GM21717 (cell line): ENCODE measurements around the gene APOC3.
"Not testable (repeated sequence)": the region's sequence is repeated elsewhere in the genome, so short reads cannot be mapped to it uniquely, and the experiment has no call there.

ENCODE experiments used
- ATAC-seq: cut with Tn5 transposase; IDR thresholded peaks from one replicate; pipeline ENCODE4 v1.9.1; 2021; ENCODE audit warnings: mild to moderate bottlenecking, moderate library complexity; ENCODE audit not compliant: unreplicated experiment

APOC3 gene

DNA sequence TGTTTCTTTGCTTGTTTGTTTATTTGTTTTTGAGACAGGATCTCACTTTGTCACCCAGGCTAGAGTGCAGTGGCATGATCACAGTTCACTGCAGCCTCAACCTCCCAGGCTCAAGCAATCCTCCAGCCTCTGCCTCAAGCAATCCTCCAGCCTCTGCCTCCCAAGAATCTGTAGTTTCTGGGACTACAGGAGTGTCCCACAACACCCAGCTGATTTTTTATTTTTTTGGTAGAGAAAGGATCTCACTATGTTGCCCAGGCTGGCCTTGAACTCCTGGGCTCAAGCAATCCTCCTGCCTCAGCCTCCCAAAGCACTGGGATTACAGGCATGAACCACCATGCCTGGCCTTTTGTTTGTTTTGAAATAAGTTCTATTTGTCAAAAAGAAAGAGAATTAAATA, 28.0 kb upstream of the APOC3 start:
- ATAC-seq: not testable (repeated sequence)

DNA sequence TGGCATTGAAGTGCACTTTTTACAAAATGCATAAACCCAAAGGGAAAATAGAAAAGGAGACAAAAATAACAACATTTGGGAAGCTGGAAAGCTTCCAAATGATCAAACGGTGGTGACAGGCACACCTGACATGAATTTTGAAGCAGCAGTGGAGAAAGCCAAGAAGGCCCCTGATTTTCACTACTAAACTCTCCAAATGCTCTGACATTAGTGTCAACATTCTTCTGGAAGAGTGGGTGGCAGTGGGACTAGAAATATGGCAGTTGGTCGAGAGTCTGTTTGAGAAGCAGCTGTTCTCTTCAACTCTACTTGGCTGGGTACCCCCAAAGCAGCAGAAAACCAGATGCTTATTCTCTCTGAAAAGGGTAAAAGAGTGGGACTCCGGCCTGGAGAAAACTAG, 25.7 kb upstream of the APOC3 start:
- ATAC-seq: no peak

DNA sequence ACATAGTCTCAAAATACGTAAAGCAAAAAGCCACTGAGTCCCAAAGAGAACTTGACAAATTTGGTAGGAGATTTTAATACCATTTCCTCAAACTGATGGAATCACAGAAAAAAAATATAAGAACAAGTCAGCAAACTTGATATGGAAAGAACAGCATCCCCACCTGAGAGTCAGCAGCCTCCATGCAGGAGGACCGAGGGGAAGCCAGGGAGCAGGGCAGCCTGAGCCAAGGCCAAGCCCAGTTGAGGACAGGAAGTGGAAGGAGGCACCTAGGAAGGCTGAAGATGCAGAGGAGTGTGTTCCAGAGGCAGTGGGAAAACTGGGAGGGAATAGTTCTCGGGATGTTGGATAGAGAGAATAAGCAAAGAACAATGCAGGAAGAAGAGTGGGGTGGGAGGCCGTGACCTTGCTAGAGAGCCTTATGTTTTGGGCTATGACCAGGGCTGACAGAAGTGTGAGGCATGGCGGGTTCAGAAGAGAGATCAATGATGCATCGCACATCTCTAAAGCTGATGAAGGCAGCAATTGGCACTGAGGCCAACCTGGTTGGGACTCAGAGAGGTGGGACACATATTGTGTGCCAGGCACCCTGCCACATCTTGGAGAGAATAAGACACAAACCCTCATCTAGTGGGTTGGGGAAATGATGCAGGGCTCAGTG, 22.0 kb upstream of the APOC3 start:
- no peak for ATAC-seq

DNA sequence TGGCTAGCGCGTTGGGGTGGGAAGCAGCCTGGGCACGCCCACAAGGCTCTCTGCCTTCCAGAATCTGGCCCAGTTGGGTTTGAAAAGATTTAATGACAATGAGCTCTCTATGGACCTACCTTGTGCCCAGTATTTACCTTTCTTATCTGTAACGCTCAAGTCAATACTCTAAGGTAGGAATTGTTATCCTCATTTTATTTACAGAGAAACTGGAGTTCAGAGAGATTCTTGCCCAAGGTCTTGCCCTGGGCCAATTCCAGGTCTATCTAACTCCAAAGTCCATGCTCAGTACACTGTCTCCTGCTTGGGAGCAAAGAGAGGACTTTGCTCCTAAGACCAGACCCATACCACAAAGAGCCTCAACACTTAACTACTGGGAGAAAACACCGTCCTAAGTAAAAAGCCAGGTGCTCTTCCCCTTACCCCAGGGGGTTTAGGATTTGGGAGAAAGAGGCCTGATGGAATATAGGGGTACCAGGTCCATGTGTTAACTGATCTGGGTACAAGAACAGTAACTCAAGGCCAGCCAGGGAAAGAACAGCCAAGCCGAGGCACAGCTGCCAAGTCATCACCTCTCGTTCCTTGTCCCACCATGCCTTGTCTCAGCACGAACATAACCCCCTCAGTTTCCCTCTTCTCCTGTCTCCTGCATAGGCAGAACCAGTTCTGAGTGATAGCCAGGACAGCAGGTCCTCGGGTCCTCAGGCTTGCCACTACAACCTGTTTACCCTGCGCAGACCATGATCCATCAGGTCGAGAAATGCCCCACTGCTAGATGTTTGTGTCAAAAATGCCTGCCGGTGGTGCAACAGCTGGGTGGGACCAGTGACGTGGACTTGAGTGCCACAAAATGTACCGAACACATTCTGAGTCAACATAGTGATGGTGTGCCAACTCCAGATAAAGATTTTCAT, 21.2 kb upstream of the APOC3 start:
- no peak for ATAC-seq

DNA sequence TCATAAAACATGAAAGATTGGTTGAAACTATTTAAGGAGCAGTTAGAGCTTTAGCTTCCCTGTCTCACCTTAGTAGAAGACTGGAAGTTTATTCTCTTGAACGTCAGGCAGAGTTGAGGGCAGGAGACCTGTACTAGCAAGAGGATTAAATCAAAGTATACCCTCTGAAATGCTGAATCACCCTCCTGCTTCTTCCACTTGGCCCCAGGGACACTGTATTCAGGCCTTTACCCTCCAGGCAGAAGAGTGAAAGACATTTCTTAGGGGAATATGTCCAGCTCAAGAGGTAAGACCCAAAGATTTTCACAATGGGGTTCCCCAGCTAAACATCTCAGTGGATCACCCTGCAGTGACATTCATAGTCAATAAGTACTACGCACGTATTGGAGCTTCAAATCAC, 18.5 kb upstream of the APOC3 start:
- ATAC-seq: no peak

DNA sequence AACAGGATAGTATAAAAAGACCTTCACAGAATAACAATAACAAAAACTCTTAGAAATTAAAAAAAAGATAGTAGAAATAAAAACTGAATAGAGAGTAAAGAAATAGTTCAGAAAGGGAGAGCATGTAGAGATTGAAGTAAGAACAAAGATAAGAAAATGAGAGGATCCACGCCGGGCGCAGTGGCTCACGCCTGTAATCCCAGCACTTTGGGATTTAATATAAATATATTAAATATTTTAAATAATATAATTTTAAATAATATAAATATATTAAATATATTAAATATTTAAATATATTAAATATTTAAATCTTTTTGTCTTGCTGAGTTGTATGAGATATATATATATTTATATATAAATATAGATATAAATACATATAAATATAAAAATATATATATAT, 17.6 kb upstream of the APOC3 start:
- ATAC-seq: no peak

DNA sequence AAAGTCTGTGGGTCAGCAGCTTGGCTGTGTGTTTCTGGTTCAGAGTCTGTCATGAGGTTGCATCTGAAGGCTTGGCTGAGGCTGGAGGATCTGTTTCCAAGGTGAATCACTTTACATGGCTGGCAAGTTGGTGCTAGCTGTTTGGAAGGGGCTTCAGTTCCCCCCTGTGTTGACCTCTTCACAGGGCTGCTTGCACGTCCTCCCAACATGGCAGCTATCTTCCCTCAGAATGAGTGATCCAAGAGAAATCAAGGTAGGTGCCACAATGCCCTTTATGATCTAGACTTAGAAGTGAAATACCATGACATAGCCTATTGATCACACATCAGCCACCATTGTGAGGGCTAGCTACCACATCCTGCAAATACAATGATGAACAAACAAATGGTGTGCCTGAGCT, 16.5 kb upstream of the APOC3 start:
- no peak for ATAC-seq

DNA sequence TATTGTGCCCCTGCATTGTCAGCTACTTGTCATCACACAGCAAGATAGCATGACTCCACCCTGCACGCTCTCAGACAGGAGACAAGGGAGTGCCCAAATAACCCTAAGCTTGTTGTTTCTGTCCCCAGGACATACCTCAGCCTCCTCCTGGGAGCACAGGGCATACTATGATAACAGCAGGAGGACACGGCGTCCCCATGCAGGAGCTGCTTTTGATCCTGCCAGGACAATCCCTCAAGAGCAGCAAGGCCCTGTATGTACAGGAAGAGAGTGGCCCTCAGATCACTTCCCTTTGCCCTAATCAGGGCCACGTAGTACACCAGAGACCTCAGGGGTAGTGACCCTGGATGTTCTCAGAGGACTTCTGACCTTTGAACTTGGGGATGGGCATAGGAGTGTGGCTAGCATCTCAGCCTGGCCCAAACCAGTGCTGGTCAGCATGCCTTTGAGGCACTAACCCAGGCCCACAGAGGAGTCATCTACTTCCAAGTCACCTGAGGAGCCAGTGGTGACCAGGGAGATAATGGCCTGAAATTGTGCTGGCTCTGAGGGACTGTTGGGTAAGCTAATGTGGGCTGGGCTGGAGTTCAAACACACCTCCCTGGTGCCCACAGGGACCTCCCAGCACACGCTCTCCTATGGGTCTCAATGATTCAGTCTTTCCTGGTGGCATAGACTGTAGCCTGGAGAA, 15.8 kb upstream of the APOC3 start:
- no peak for ATAC-seq

DNA sequence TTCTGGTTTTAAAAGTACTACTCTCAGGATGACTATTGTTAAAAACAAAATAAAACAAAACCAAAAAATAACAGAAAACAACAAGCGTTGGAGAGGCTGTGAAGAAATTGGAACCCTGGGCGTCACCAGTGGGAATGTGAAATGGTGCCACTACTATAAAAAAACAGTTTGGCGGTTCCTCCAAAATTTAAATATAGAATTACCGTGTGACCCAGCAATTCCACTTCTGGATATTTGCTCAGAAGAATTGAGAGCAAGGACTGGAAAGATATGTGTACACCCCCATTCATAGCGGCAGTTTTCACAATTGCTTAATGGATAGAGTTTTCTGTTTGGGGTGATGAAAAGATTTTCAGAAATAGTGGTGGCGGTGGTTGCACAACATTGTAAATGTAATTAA, 15.2 kb upstream of the APOC3 start:
- no peak for ATAC-seq

DNA sequence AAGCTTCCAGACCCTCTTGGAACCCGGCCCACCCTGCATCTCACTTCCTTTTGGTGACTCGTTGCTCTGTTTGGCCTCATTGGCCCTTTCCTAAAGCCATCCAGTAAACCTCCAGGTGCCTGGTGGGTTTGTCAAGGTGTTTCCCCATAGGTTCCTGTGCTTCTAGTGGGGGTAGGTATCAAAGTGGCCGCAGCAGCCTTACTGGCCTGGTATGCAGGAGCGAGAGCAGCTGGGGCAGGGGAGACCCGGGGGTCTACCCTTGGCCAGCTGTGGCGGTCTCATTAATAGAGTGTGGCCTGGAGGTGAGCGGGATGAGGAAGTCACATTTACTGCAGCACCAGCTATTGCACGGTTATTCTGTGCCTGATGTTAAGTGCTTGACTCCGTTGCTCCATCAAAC, 10.7 kb upstream of the APOC3 start:
- ATAC-seq: no peak

DNA sequence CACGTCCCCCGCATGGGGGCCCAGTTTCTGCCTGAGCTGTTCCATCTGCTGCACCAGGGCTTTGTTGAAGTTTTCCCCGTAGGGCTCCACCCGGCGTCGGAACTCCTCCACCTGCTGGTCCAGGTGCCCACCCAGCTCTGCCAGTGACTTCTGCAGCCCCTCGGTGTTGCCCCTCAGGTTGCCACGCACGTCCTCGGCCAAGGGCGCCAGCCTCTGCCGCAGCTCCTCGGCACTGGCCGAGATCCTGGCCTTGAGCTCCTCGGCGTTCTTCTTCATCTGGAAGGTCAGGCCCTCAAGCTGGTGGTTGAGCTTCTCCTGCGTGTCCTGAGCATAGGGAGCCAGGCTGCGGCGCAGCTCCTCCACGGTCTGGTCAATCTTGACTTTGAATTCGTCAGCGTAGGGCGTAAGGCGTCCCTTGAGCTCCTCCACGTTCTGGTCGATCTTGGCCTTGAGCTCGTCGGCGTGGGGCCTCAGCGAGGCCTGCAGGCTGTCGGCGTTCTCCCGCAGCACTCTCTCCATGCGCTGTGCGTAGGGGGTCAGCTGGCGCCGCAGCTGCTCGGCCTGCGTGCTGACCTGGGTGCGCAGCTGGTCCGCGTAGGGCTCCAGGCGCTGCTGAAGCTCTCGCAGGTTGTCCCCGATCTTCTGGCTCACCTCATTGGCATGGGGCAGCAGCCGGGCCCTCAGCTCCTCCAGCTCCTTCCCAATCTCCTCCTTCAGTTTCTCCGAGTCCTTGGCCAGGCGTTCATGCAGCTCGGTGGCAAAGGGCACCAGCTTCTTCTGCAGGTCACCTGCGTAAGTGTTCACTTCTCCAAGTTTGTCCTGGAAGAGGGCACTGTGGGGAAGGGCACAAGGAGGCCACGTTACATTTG, 8.4 kb upstream of the APOC3 start:
- no peak for ATAC-seq

DNA sequence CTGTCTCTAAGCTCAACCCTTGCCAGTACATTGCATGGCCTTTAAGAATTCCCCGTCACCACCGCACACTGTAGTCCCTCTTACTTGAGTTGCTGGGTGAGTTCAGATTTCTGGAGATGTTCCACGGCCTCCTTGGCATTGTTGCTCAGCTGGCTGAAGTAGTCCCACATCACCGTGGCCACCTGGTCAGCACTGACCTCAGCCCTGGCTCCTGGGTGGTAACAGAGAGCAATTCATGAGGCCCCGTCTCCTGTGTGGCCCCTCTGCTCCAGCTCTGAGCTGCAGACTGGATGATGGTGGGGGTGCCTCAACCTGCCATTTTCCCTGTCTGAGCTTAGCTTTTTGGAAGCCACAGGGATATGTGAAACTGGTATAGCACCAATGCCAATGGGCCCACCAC, 7.1 kb upstream of the APOC3 start:
- no peak for ATAC-seq

DNA sequence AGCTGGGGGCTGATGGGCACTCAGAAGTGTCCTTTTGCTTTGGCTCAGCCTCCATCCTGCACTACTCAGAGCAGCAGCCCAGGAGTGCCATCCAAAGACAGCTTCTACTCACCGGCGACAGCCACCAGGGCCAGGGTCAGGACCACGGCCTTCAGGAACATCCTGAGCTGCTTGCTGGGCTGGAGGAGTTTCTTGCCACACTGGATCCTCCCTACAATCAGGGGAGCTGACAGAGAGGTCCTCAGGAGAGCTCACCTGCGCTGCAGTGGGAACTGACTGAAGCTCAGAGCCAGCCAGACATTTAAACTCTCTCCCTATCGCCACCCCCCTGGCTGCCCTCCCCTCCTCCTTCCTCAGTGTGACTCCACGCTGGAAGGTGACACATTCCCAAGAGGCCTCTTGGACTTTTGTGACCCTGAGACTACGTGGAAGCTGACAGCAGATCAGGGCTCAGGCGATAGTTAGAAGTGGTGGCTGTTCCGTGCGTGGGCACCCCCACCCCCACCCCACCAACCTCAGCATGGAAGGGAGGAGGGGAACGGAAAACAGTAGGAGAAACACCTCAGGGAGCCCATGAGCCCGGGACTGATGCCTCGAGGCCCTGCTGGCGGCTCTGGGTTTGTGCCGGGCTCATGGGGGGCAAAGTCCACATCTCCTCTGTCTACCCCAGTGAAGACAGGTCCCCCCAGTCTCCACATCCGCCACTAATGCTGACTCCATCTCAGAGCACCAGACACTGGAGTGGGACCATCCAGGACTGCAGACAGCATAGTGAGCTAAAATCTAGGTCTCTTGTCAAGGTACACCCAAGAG, 6.5 kb upstream of the APOC3 start, which contains the start of gene APOA4:
TSS of gene APOA4 (minus strand) at position 274 of the 813 bp plus-strand sequence. CDS start at position 161, 113 bp downstream.
- no peak for ATAC-seq

DNA sequence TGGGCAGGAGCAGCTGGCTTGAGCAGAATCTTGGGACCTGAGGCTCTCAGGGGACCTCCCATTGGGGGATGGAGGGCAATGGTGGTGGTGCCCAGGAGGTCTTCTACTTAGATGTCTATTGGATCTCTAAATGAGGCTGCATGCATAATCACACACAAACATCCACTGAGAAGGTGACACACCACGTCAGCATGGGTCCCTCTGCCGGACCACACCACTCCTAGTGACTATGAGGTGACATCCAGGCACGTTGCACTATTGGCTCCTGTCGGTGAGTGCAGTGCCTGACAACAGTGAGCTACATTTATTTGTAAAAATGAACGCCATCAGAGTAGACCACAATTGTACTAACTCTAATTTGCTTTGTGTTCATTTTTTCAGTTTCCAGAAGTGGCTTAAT, 4.3 kb upstream of the APOC3 start:
- no peak for ATAC-seq

DNA sequence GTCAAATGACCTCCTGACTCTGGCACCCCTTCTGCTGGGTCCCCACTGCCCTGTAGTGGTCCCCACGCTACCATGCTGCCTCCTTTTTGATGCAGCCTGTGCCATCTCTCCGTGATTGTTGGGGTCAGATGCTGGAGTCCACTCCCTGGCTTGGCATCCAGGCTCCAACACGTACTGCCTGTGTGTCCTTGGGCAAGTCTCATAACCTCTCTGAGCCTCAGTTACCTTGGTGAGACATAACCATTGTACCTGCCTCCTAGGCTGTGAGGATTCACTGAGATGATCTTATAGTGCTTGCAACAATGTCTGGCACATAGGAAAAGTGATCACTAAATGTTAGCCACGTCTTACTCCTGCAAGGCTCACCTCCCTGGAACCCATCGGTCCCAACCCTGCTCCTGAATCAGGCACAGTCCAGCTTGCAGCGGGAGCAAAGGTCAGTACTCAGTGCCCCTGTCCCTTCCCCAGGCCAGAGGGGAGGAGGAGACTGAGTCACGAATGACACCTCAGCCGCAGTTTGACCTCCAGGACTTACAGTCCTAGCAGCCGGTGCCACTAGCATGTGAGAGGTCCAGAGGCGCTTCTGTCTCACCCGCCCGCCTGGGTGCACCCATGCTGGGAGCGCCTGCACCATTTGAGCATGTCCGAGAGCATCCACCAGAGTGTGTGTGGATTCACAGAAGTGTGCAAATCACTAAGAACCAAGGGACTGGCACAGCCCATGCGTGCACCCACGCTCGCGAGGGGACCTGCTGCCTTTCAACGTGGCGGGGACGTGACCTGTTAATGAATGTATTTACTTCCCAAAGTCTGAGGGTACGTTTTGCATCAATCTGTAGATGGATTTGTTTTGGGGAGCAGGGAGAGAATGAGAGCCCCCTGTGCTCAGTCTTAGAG, 3.6 kb upstream of the APOC3 start:
- ATAC-seq: no peak

DNA sequence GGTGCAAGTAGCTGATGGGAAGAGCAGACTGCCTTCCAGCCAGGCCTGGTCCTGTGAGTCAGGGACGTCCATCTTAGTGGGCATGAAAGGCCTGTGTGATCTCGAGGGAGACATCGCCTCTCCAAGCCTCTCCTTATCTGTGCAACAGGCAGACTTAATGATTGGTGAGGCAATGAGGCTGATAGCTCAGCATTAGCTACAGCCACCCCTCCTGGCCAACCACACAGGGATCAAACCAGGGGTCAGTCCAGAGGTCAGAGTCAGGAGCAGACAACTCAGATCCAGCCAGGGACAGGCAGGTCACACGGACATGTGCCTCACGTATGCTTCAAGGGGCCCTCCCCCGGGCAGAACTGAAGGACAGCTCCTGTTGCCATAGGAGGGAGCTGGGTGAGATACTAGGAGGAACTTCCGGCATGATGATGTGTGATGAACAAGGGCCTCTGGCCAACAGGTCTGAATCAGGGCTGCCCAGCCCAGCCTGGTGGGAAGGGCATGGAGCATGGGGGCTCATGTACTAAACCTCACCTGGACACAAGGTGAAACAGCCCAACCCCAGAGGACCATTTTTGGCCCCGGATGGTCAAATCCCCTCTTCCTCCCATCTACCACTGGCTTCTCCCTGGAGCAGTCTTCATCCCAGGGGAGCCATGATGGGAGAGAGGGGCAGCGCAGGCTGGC, 2.8 kb upstream of the APOC3 start:
- no peak for ATAC-seq

DNA sequence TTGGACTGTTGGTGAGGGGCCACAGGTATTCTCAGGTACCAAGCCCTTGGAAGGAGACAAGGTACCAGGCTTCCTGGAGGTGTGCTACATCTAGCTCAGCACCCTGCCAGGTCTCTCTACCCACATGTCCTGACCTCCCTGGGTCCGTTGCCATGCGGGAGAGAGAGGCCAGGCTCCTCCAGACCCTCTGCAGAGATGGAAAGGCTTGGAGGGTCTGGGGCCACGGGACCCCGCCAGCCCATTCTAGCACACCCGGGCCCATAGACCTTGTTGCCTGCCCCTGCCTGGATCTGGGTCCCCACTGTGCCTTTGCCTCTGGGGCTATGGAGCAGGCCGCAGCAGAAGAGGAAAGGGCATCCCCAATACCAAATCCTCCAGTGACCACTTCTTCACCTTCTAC, 2.2 kb upstream of the APOC3 start:
- no peak for ATAC-seq
